K562 (cell line): Measurements from ENCODE around the gene KMT2E. TPM values are rescaled to one million over a fixed set of nuclear protein-coding genes. Genes with fewer than 3 reads are reported as not detected.

Source experiments
- CBX3 ChIP-seq, 2 experiments: IDR thresholded peaks; 1 replicate in 1 of 2; 2 replicates in 1 of 2; pipeline ENCODE4 v1.6.1; 2012; ENCODE audit warnings: inconsistent platforms in 2 of 2, low read length in 2 of 2, borderline replicate concordance in 1 of 2, control low read depth in 1 of 2
- DPF2 ChIP-seq: fragments of 450-650 bp; IDR thresholded peaks from 2 replicates; pipeline ENCODE4 v1.6.1; 2016
- E4F1 ChIP-seq: fragments of 250-450 bp; sonication (Bioruptor Pico); IDR thresholded peaks from 2 replicates; pipeline ENCODE4 v1.5.0; 2021; ENCODE audit warnings: mild to moderate bottlenecking, borderline replicate concordance
- GTF2A2 ChIP-seq: IDR thresholded peaks from 2 replicates; pipeline ENCODE4 v1.6.1; 2016; ENCODE audit warnings: mild to moderate bottlenecking, missing genetic modification characterization, missing compliant biosample characterization
- HDAC8 ChIP-seq: fragments of 450-650 bp; IDR thresholded peaks from 2 replicates; pipeline ENCODE4 v1.6.1; 2016; ENCODE audit warnings: mild to moderate bottlenecking, missing genetic modification characterization, moderate library complexity, missing compliant biosample characterization
- HDGF ChIP-seq: fragments of 450-650 bp; IDR thresholded peaks from 2 replicates; pipeline ENCODE4 v1.6.1; 2016
- MBD1 ChIP-seq: fragments of 250-450 bp; sonication (Bioruptor Pico); IDR thresholded peaks from 2 replicates; pipeline ENCODE4 v1.8.0; 2022; ENCODE audit warnings: inconsistent platforms
- MBD2 ChIP-seq: sonication (generic); IDR thresholded peaks from 2 replicates; pipeline ENCODE4 v1.6.1; 2016; ENCODE audit warnings: low read depth, borderline replicate concordance
- MED1 ChIP-seq: sonication (generic); formaldehyde crosslinking; IDR thresholded peaks from 2 replicates; pipeline ENCODE4 v1.8.1; 2023; ENCODE audit warnings: missing genetic modification reagents, borderline replicate concordance
- PHB ChIP-seq: fragments of 250-450 bp; sonication (Bioruptor Pico); IDR thresholded peaks from 2 replicates; pipeline ENCODE4 v1.5.0; 2021
- TFAP4 ChIP-seq: sonication (generic); formaldehyde crosslinking; IDR thresholded peaks from 2 replicates; pipeline ENCODE4 v1.8.0; 2022; ENCODE audit warnings: missing genetic modification reagents, mild to moderate bottlenecking, moderate library complexity, borderline replicate concordance
- THRAP3 ChIP-seq: fragments of 450-650 bp; IDR thresholded peaks from 2 replicates; pipeline ENCODE4 v1.6.1; 2016; ENCODE audit warnings: mild to moderate bottlenecking, inconsistent platforms, borderline replicate concordance
- ZKSCAN8 ChIP-seq: fragments of 200-800 bp; sonication (Bioruptor generic); IDR thresholded peaks from 2 replicates; pipeline ENCODE4 v1.6.1; 2016; ENCODE audit warnings: missing genetic modification characterization, missing compliant biosample characterization
- ZNF318 ChIP-seq, 2 experiments: fragments of 450-650 bp; IDR thresholded peaks; 2 replicates each; pipeline ENCODE4 v1.6.1; 2016; ENCODE audit warnings: mild to moderate bottlenecking in 2 of 2, borderline replicate concordance in 1 of 2, low read depth in 1 of 2, moderate library complexity in 1 of 2
- polyA plus RNA-seq, 8 experiments: library from polyadenylated mRNA; depleted of rRNA in 4 of 8; stranded (reverse) in 5 of 8; unstranded in 3 of 8; fragments of >200 nt; fragmentation: Nextera tagmentation in 2 of 8; fragmentation: Illumina TruSeq in 1 of 8; extraction: Ambion mirVana in 2 of 8; extraction: Trizol in 1 of 8; gene quantifications; 2 replicates each; pipeline versions ENCODE4 v1.2.1 to v1.2.3, GENCODE V29; 2011 to 2014; ENCODE audit warnings: inconsistent platforms in 1 of 8, missing spikeins in 1 of 8
- total RNA-seq, 7 experiments: library from RNA; depleted of rRNA in 6 of 7; stranded (reverse); fragments of >200 nt in 6 of 7; fragmentation: Illumina TruSeq in 2 of 7; extraction: Trizol in 2 of 7; gene quantifications; 2 replicates each; pipeline versions ENCODE4 v1.2.1 to v1.2.3, GENCODE V29; 2011 to 2021; ENCODE audit warnings: low replicate concordance in 1 of 7

KMT2E gene
- total and polyA plus RNA-seq, 9 of the 15 experiments (the other 6 are each of a cell fraction or from before 2014, with no cell fraction given) = 8.9 to 55.3 (median 38.1) TPM

- TF ChIP-seq DPF2 (peak; percentile 93), ZNF318 (IDR thresholded peaks at IDR 0.05; ENCODE audit: borderline replicate concordance in 1 of 2, low read depth in 1 of 2) (peak in 1 of 2 experiments; percentile 99; a peak in 2 of 4 replicates), THRAP3 (peak; percentile 68; the same call in 1 of the 2 replicates), MBD2 (peak; percentile 66), HDGF (no peak), ZKSCAN8 (CRISPR knock-in tag) (no peak), E4F1 (CRISPR knock-in tag) (no peak), MED1 (peak; percentile 83; the same call in 1 of the 2 replicates), GTF2A2 (tag) (peak; percentile 73; the same call in 1 of the 2 replicates), MBD1 (CRISPR knock-in tag) (no peak), CBX3 (IDR thresholded peaks at IDR 0.05; ENCODE audit: borderline replicate concordance in 1 of 2, low read length in 2 of 2) (peak in 1 of 2 experiments; percentile 94; a peak in 2 of 3 replicates), TFAP4 (CRISPR knock-in tag) (peak; percentile 100), HDAC8 (tag) (peak; percentile 42), PHB (CRISPR knock-in tag) (no peak)
Measured at GRCh38 chr7:105012503-105013220, 1.3 kb upstream of the KMT2E start (continued).
